ENCODE results near the gene ANAPC7.
"Not testable (repeated sequence)": the region's sequence is repeated elsewhere in the genome, so short reads cannot be mapped to it uniquely, and the experiment has no call there.

ANAPC7 gene

GRCh38 chr12:110405126-110405662 lies 1.7 kb upstream of the ANAPC7 start:
- not testable (repeated sequence) for H3K27ac Mint-ChIP-seq, H3K27me3 Mint-ChIP-seq, H3K9me3 Mint-ChIP-seq, H3K36me3 Mint-ChIP-seq, ATAC-seq, H3K4me3 Mint-ChIP-seq
- peaks cover 17% of the 10 kb centered on the region for H3K4me1 Mint-ChIP-seq

- H3K4me1 Mint-ChIP-seq: peaks cover 20% of the 10 kb centered on the region
- ATAC-seq: peak; percentile 79
Measured at GRCh38 chr12:110403976-110404682, 621 bp upstream of the ANAPC7 start.

DNA sequence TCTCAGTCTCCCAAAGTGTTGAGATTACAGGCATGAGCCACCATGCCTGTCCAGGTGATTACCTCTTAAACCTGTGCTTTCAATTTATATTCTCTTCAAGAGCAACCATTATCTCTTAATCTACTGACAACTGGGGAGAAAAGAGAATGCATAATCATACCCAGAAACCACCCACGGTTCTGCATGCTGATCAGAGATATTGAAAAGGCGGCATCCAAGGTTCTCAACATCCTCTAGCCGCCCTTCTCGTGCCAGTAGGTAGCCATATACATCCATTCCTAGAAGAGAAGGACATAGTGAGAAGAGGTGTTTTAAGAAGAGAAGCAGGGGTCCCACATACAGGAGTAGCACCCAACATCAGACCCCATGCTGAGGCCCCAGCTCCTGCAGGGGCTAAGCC lies 20.8 kb downstream of the ANAPC7 start:
- no peak for ATAC-seq
- Mint-ChIP-seq H3K4me3 (no peak overlapping the region), H3K9me3 (no peaks in the 10 kb centered on the region), H3K4me1 (peaks cover 10% of the 10 kb centered on the region), H3K27me3 (no peaks in the 10 kb centered on the region), H3K27ac (no peak overlapping the region), H3K36me3 (peaks cover 68% of the 10 kb centered on the region)

More at GRCh38 chr12:110403976-110404682, 621 bp upstream of the ANAPC7 start:
- Mint-ChIP-seq H3K27ac (peak overlapping the region; percentile 98), H3K27me3 (no peaks in the 10 kb centered on the region), H3K4me3 (peak overlapping the region; percentile 98), H3K9me3 (no peaks in the 10 kb centered on the region), H3K36me3 (peaks cover 7% of the 10 kb centered on the region)

DNA sequence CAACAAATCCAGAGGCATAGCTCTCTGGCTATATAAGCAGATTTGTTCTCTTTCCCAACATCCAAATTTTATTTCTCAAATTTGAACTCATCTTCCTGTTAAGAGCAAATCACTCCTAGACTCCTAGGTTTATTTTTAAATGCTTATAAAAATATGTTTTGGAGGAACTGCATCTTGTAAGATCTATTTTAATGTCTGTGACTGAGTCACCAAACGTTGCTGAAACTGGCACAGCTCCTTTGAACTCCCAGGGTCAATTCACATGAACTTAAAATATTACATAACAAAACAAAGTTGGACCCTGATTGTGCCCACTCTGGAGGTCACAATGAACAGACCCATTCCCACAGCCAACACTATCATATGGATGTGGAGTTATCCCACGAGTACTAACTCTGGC lies 23.9 kb downstream of the ANAPC7 start:
- H3K27me3 Mint-ChIP-seq: no peaks in the 10 kb centered on the region
- no peak overlapping the region for H3K4me3 Mint-ChIP-seq
- H3K4me1 Mint-ChIP-seq: peaks cover 4% of the 10 kb centered on the region
- no peaks in the 10 kb centered on the region for H3K9me3 Mint-ChIP-seq
- H3K36me3 Mint-ChIP-seq: peaks cover 60% of the 10 kb centered on the region
- ATAC-seq: no peak
- no peak overlapping the region for H3K27ac Mint-ChIP-seq

- ATAC-seq: no peak
- peaks cover 59% of the 10 kb centered on the region for H3K36me3 Mint-ChIP-seq
- no peaks in the 10 kb centered on the region for H3K9me3 Mint-ChIP-seq
Measured at GRCh38 chr12:110379197-110379596, 24.3 kb downstream of the ANAPC7 start.

DNA sequence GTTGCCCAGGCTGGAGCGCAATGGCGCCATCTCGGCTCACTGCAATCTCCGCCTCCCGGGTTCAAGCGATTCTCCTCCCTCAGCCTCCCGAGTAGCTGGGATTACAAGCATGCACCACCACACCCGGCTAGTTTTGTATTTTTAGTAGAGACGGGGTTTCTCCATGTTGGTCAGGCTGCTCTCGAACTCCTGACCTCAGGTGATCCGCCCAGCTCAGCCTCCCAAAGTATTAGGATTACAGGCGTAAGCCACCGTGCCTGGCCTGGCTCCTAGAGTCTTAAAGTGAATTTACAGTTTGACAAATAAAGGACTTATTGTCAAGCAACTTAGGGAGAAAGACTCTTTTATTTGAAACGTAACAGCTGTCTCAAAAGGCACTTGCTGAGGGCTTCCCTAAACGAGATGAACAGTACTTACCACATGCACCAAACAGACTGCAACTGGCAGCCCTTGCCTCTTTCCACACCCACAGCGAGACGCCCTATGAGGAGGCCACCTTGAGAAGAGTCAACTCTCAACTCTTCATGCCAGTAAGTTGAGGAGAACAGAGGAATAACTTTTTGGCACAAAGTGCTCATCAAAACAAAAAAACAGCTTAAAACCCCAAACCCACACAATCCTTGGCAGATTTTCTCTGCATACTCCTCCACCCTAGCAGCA lies 25.2 kb downstream of the ANAPC7 start:
- not testable (repeated sequence) for H3K9me3 Mint-ChIP-seq, H3K27me3 Mint-ChIP-seq, ATAC-seq, H3K4me1 Mint-ChIP-seq, H3K27ac Mint-ChIP-seq, H3K4me3 Mint-ChIP-seq
- H3K36me3 Mint-ChIP-seq: peaks cover 67% of the 10 kb centered on the region

More at GRCh38 chr12:110379197-110379596, 24.3 kb downstream of the ANAPC7 start:
- Mint-ChIP-seq H3K4me1 (no peaks in the 10 kb centered on the region), H3K27me3 (no peaks in the 10 kb centered on the region), H3K4me3 (no peak overlapping the region), H3K27ac (no peak overlapping the region)

GRCh38 chr12:110373962-110374611 lies 29.4 kb downstream of the ANAPC7 start:
- Mint-ChIP-seq H3K27ac (peak overlapping the region; percentile 2), H3K4me3 (no peak overlapping the region), H3K27me3 (no peaks in the 10 kb centered on the region), H3K4me1 (peaks cover 22% of the 10 kb centered on the region), H3K36me3 (peaks cover 49% of the 10 kb centered on the region), H3K9me3 (no peaks in the 10 kb centered on the region)
- no peak for ATAC-seq

GRCh38 chr12:110373425-110373824 lies 30.1 kb downstream of the ANAPC7 start:
- Mint-ChIP-seq H3K4me3 (no peak overlapping the region), H3K4me1 (peaks cover 25% of the 10 kb centered on the region), H3K36me3 (peaks cover 42% of the 10 kb centered on the region), H3K27me3 (no peaks in the 10 kb centered on the region), H3K9me3 (no peaks in the 10 kb centered on the region), H3K27ac (peak overlapping the region; percentile 2)
- ATAC-seq: no peak

DNA sequence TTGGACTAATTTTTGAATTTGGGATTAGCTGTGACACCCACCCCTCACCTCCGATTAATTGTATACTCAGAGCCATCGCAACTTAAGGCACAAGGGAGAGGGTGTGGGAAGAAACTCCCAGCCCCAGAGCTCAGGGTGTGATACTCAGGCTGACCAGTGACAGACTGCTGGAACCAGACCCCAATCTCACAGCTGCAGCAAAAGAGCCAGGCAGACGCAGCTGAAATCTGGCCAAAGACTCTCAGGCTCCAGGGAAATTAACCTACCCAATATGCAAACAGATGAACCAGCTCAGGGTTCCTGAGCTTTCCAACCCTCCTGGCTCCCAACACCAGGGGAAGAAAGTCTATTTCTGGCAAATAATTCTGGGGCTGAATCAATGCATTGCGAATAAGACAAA lies 30.5 kb downstream of the ANAPC7 start:
- no peaks in the 10 kb centered on the region for H3K9me3 Mint-ChIP-seq
- no peak overlapping the region for H3K4me3 Mint-ChIP-seq
- peaks cover 39% of the 10 kb centered on the region for H3K36me3 Mint-ChIP-seq
- no peak overlapping the region for H3K27ac Mint-ChIP-seq
- no peak for ATAC-seq
- H3K4me1 Mint-ChIP-seq: peaks cover 28% of the 10 kb centered on the region
- H3K27me3 Mint-ChIP-seq: no peaks in the 10 kb centered on the region

GRCh38 chr12:110372056-110372425 lies 31.5 kb downstream of the ANAPC7 start:
- H3K36me3 Mint-ChIP-seq: peaks cover 32% of the 10 kb centered on the region
- peaks cover 28% of the 10 kb centered on the region for H3K4me1 Mint-ChIP-seq
- no peaks in the 10 kb centered on the region for H3K9me3 Mint-ChIP-seq
- no peak for ATAC-seq
- H3K4me3 Mint-ChIP-seq: peak overlapping the region; percentile 33
- H3K27me3 Mint-ChIP-seq: no peaks in the 10 kb centered on the region
- peak overlapping the region; percentile 81 for H3K27ac Mint-ChIP-seq

DNA sequence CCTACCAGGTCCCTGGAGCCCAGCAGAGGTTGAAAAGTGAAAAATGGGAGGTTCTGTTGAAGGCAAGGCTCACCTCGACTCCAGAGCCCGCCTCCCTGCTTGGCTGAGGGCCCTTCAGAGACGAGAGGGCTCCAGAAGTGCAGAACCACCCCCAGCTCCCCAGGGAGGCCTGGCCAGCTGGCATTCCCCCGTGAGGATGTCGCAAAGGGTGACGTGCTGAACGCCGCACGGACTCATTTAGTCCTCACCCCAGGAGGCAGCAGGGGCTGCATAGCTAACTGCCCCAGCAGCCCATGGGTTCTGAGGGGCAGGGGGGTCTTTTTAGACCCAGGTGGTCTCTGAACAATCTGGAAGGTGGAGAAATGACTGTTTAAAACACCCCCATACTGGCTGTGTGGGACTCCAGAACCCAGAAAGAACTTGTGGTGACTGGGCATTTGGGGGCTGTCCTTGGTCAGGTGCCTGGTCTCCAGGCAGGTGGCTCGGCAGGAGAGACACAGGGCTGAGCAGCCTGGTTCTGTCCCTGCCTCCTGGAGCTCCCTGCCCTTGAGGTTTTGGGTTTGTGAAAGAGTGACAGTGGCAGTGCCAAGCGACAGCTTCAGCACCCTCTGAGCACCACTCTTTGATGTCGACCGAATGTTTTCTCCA lies 32.0 kb downstream of the ANAPC7 start:
- H3K9me3 Mint-ChIP-seq: no peaks in the 10 kb centered on the region
- peaks cover 28% of the 10 kb centered on the region for H3K4me1 Mint-ChIP-seq
- peak overlapping the region; percentile 81 for H3K27ac Mint-ChIP-seq
- ATAC-seq: peak; percentile 95
- peak overlapping the region; percentile 33 for H3K4me3 Mint-ChIP-seq
- no peaks in the 10 kb centered on the region for H3K27me3 Mint-ChIP-seq
- H3K36me3 Mint-ChIP-seq: peaks cover 32% of the 10 kb centered on the region

DNA sequence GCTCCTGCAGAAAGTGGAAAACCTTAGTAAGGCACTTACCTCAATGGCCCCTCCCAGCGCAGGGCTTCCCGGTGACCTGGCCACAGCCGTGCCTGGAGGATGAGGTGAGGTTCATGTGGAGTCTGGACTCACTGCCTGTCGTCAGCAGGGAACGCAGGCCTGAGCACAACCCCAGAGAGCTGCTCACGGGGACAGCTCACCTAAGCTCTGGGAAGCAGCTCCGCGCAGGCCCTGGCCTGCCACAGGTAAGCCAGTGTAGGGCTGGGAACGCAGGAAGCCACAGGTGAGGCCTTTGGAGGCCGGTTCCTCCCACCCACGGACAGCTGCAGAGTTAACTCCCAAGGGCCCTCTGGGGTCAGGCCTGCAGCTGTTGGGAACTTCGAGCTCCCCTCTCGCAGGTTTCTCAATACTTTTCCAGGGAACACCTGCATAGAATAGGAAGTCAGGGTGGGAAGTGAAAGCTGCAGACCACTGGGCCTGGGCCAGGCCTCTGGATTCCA lies 32.7 kb downstream of the ANAPC7 start:
- Mint-ChIP-seq H3K9me3 (no peaks in the 10 kb centered on the region), H3K27ac (peak overlapping the region; percentile 81), H3K27me3 (no peaks in the 10 kb centered on the region), H3K4me1 (peaks cover 28% of the 10 kb centered on the region), H3K4me3 (peak overlapping the region; percentile 29), H3K36me3 (peaks cover 27% of the 10 kb centered on the region)
- ATAC-seq: peak; percentile 24

DNA sequence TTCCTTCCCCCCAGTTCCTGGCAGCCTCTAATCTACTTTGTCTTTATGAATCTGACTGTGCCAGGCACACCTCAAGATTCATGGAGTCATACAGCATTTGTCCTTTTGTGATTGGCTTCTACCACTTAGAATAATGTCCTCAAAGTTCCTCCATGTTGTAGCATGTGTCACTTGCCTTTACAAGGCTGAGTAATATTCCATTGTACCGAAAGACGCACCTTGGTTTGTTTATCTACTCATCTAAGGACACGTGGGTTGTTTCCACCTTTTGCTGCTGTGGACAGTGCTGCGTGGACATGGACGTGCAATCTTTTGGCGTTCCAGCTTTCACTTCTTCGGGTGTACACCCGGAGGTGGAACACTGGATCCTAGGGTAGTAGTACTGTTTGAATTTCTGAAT lies 33.5 kb downstream of the ANAPC7 start:
- no peaks in the 10 kb centered on the region for H3K27me3 Mint-ChIP-seq
- no peak overlapping the region for H3K27ac Mint-ChIP-seq
- no peak for ATAC-seq

DNA sequence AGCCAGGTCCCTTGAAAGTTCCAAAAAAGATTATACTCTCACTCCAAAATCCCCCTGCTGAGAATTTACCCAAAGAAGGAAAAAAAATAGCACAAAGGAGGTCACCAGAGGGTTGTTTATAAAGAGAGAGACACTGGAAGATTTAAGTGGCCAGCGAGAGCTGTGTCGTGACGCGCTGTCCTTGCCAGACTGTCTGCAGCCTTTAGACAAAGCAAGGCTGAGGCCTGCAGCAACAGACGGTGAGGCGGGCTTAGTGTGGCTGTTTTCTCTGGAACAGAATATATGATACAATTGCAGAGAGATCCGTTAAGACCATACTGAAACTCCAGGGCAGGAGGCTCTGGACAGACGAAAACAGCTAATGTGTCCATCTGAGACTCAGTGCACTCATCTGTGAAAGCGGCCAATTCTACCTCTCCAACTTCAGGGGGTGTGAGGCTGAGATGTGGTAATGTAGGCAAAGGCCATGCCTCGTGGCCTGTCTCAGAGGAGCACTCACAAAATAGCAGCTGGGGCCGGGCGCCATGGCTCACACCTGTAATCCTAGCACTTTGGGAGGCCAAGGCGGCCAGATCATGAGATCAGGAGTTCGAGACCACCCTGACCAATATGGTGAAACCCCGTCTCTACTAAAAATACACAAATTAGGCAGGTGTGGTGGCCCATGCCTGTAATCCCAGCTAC lies 36.2 kb downstream of the ANAPC7 start:
- H3K27ac Mint-ChIP-seq: no peak overlapping the region
- H3K9me3 Mint-ChIP-seq: no peaks in the 10 kb centered on the region
- peaks cover 28% of the 10 kb centered on the region for H3K4me1 Mint-ChIP-seq
- peaks cover 6% of the 10 kb centered on the region for H3K36me3 Mint-ChIP-seq
- no peak for ATAC-seq
- no peak overlapping the region for H3K4me3 Mint-ChIP-seq
- no peaks in the 10 kb centered on the region for H3K27me3 Mint-ChIP-seq

More for the DNA sequence above, 33.5 kb downstream of the ANAPC7 start:
- peaks cover 20% of the 10 kb centered on the region for H3K36me3 Mint-ChIP-seq
- peaks cover 28% of the 10 kb centered on the region for H3K4me1 Mint-ChIP-seq
- H3K4me3 Mint-ChIP-seq: no peak overlapping the region
- no peaks in the 10 kb centered on the region for H3K9me3 Mint-ChIP-seq

Measured in stimulated activated memory B cell treated with anti-CD40 and anti-IgM and Interleukin-4, amounts not matched to agents 10 μg/mL and 1 μg/mL and 100 μg/mL, for 72 hours (primary cell).